Measurements from ENCODE around the gene POLR1A.

The POLR1A gene

GRCh38 chr2:86019121-86019520, 86.6 kb downstream of the POLR1A start:
- DNase-seq, result no peak

DNA sequence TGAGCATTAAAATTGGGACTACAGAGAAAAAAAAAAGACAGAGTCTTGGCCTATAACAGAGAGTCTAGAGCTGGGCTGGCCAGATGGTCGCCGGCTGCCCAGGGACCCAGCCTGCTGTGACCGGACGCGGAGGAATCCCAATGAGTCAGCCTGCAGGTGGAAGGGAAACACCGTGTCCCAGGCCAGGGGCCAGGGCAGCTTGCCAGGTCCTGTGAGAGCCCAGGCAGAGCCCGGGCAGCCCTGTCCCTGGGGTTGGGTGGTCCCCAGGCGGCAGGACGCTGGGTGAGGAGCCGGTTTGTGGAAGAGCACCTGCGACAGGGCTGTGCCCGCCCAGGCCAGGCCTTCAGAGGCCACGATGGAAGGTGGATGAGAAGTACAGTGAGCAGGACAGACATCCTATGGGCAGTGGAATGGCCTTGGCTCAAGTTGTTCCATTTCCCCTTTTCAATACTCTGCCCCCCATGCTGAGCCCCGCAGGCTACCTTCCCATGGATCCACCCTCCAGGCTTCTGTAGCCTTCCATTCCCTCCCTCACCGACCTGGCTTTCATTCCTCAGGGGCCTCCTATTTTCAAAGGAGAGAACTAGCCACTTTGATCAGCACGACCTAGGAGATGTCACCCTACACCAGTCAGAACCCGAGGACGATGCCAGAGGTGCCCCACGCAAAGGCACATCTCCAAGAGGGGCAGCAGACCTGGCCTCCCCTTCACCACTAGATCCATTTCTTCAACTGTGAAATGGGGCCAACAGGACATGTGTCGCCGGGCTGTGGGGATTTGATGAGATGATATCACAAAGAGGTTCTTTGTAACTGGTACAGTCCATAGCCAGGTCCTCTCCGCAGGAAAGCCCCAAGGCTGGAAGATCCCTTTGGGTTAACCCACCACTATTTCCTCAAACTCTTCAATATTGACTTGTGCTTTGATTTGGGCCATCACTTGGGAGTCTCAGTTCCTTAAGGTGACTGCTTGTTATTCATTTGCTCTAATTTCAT, 87.5 kb downstream of the POLR1A start:
- no peak for DNase-seq

- no peak for DNase-seq
Measured at GRCh38 chr2:86016581-86016980, 89.1 kb downstream of the POLR1A start.

- DNase-seq, result no peak
Measured at GRCh38 chr2:86015699-86016098, 90.0 kb downstream of the POLR1A start.

DNA sequence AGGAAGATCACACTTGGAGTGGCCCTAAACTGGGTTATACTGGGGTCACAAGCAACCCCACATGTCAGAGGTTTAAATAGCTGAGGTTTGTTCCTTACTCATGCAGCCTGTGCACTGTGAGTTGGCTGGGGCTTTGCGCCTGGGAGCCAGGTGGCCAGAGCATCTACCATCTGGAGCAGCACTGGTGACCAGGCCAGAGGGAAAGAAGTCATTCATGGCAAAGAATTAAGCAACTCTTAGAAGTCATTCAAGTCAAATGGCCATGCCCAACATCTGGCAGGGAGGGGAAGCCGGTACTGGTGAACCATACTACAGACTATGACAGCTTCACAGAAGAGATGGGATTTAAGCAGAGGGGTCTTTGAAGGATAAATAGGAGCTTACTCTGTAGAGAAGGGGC, 90.7 kb downstream of the POLR1A start:
- no peak for DNase-seq

GRCh38 chr2:86014493-86014892, 91.2 kb downstream of the POLR1A start:
- DNase-seq, result no peak

GRCh38 chr2:86012007-86012712, 93.5 kb downstream of the POLR1A start:
- no peak for DNase-seq

DNA sequence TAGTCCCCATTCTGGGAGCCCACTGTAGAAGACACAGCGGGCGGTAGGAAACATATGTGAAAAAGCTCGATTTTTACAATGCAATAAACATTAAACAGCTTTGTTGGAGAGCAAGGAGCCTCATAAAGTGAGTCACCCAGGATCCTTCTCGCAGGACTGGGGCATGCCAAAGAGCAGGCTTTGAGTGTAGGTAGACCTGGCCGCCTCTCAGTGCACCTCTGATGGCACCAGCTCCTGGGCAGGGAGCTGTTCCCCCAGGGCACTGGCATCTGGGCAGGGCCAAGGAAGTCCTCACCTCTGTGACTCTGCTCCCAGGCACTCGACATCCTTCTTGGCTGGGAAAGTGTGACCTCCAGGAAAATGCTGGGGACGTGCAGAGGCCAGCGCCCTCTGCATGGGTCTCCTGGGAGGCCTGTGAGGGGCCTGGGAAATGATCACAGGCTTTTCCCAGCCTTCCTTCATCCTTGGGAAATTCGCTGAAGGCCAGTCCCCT, 94.2 kb downstream of the POLR1A start:
- no peak for DNase-seq

DNA sequence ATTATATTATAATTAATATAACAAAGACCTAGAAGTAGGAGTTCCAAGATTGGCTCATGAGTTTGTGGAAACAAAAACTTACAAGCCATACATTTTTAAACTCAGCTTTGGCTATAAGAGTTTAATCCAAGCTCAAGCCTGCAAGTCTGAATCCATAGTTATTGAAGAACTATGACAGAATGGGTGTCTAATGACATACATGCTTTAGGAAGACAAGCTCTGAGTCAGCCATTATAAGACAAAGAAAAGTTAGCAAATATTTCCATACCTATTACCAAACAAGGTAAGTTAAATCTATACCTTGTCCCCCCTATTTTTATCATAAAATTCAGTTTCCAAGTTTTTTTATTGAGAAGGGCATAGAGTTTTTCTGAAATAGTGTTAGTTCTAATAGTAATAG, 95.6 kb downstream of the POLR1A start:
- DNase-seq, result no peak

DNA sequence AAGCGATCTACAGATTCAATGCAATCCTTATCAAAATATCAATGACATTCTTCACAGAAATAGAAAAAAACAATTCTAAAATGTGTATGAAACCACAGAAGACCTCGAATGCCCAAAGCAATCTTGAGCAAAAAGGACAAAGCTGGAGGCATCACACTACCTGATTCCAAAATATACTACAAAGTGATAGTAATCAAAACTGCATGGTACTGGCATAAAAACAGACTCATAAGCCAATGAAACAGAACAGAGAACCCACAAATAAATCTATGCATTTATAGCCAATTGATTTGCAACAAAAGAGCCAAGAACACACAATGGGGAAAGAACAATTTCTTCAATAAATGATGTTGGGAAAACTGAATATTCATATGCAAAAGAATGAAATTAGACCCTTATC, 99.2 kb downstream of the POLR1A start:
- no peak for DNase-seq

GRCh38 chr2:86003967-86004366, 101.7 kb downstream of the POLR1A start:
- DNase-seq, result no peak

- no peak for DNase-seq
Measured at GRCh38 chr2:86003104-86003503, 102.6 kb downstream of the POLR1A start.

DNA sequence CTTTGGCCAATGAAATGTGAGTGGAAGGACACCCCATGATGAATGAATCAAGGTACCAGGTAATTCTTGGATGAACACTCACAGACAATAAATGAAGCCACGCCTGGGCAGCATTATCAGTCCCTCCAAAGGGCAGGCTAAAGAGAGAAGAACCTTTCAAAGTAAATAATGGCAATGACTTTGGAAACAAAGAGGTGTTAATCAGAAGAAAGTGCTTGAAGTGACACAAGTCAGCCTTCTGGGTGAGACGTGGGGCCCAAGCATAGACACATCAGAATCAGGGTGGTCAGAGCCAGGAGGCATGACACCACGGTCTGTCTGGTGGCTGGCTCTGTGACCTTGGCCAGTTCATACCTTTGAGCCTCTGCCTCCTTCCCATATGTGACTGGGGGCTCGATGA, 103.3 kb downstream of the POLR1A start:
- no peak for DNase-seq

- no peak for DNase-seq
Measured at GRCh38 chr2:86001326-86001725, 104.4 kb downstream of the POLR1A start.

GRCh38 chr2:86000938-86001312, 104.8 kb downstream of the POLR1A start:
- no peak for DNase-seq

GRCh38 chr2:86000131-86000937, 105.4 kb downstream of the POLR1A start:
- DNase-seq, result no peak

- DNase-seq, result no peak
Measured at GRCh38 chr2:85999061-85999831, 106.4 kb downstream of the POLR1A start.

GRCh38 chr2:85998071-85998991, 107.4 kb downstream of the POLR1A start:
- no peak for DNase-seq

- peak; percentile 72 for DNase-seq
Measured at GRCh38 chr2:85997017-85997970, 108.4 kb downstream of the POLR1A start.

DNA sequence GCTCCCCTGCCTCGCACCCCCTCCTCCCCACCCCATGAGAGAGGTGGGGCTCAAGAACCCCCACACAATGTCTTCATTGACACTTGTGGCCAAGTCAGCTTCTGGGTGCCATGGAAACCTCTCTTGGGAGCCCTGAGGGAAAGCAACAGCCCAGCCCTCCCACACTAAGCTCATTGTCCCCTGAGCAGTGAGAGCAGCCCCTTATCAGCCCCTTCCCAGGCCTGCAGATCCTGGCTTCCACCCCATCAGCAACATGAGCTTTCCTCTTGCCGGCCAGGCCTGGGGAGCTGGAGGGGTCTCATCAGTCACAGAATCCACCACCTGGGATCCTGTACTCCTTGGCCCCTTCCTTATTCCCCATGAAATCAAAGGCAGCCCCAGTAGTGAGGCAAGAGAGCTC, 109.1 kb downstream of the POLR1A start:
- DNase-seq, result peak; percentile 23
